Measurements from ENCODE around the gene TMEM131.

The TMEM131 gene

GRCh38 chr2:97774425-97774824 lies 221.3 kb downstream of the TMEM131 start:
- no peak overlapping the region for H3K4me3 ChIP-seq (ENCODE audit: low read depth, low read length)
- peak; percentile 92 for TF ChIP-seq CTCF (IDR thresholded peaks at IDR 0.05; ENCODE audit: low read depth, low read length)
- no peaks in the 10 kb centered on the region for H3K27me3 ChIP-seq (ENCODE audit: insufficient read depth, low read depth, severe bottlenecking)
- H3K36me3 ChIP-seq: peaks cover 6% of the 10 kb centered on the region; the same call in 1 of the 2 replicates
- no peaks in the 10 kb centered on the region for H3K9me3 ChIP-seq (ENCODE audit: severe bottlenecking)
- peak; percentile 68 for DNase-seq
- no peak overlapping the region for H3K27ac ChIP-seq

- no peaks in the 10 kb centered on the region for H3K27me3 ChIP-seq (ENCODE audit: insufficient read depth, low read depth, severe bottlenecking)
- H3K9me3 ChIP-seq (ENCODE audit: severe bottlenecking): no peaks in the 10 kb centered on the region
- no peak for TF ChIP-seq CTCF (IDR thresholded peaks at IDR 0.05; ENCODE audit: low read depth, low read length)
- H3K27ac ChIP-seq: no peak overlapping the region
- DNase-seq: no peak
- H3K4me3 ChIP-seq (ENCODE audit: low read depth, low read length): no peak overlapping the region
- peaks cover 14% of the 10 kb centered on the region for H3K36me3 ChIP-seq
Measured at GRCh38 chr2:97770445-97770844, 225.3 kb downstream of the TMEM131 start.

GRCh38 chr2:97769711-97770110 lies 226.0 kb downstream of the TMEM131 start:
- H3K27ac ChIP-seq: no peak overlapping the region
- no peak overlapping the region for H3K4me3 ChIP-seq (ENCODE audit: low read depth, low read length)
- DNase-seq: no peak
- peaks cover 19% of the 10 kb centered on the region for H3K36me3 ChIP-seq
- no peaks in the 10 kb centered on the region for H3K27me3 ChIP-seq (ENCODE audit: insufficient read depth, low read depth, severe bottlenecking)
- no peaks in the 10 kb centered on the region for H3K9me3 ChIP-seq (ENCODE audit: severe bottlenecking)
- TF ChIP-seq CTCF (IDR thresholded peaks at IDR 0.05; ENCODE audit: low read depth, low read length): no peak

- no peak for DNase-seq
- H3K36me3 ChIP-seq: peaks cover 21% of the 10 kb centered on the region
- no peaks in the 10 kb centered on the region for H3K27me3 ChIP-seq (ENCODE audit: insufficient read depth, low read depth, severe bottlenecking)
- no peak overlapping the region for H3K4me3 ChIP-seq (ENCODE audit: low read depth, low read length)
- no peaks in the 10 kb centered on the region for H3K9me3 ChIP-seq (ENCODE audit: severe bottlenecking)
- no peak overlapping the region for H3K27ac ChIP-seq
- no peak for TF ChIP-seq CTCF (IDR thresholded peaks at IDR 0.05; ENCODE audit: low read depth, low read length)
Measured at GRCh38 chr2:97769308-97769707, 226.4 kb downstream of the TMEM131 start.

GRCh38 chr2:97766567-97766966 lies 229.2 kb downstream of the TMEM131 start:
- no peak for TF ChIP-seq CTCF (IDR thresholded peaks at IDR 0.05; ENCODE audit: low read depth, low read length)
- H3K36me3 ChIP-seq: peaks cover 30% of the 10 kb centered on the region

GRCh38 chr2:97765933-97766332 lies 229.8 kb downstream of the TMEM131 start:
- no peak for DNase-seq
- no peak for TF ChIP-seq CTCF (IDR thresholded peaks at IDR 0.05; ENCODE audit: low read depth, low read length)
- H3K36me3 ChIP-seq: peaks cover 36% of the 10 kb centered on the region
- H3K4me3 ChIP-seq (ENCODE audit: low read depth, low read length): no peak overlapping the region
- no peaks in the 10 kb centered on the region for H3K9me3 ChIP-seq (ENCODE audit: severe bottlenecking)
- H3K27me3 ChIP-seq (ENCODE audit: insufficient read depth, low read depth, severe bottlenecking): no peaks in the 10 kb centered on the region
- H3K27ac ChIP-seq: no peak overlapping the region

More at GRCh38 chr2:97766567-97766966, 229.2 kb downstream of the TMEM131 start:
- Histone ChIP-seq H3K9me3 (ENCODE audit: severe bottlenecking) (no peaks in the 10 kb centered on the region), H3K27ac (no peak overlapping the region), H3K27me3 (ENCODE audit: insufficient read depth, low read depth, severe bottlenecking) (no peaks in the 10 kb centered on the region), H3K4me3 (ENCODE audit: low read depth, low read length) (no peak overlapping the region)
- DNase-seq: no peak
